GM18867 (cell line): ENCODE results near the gene SPACA7.
"Not testable (repeated sequence)": the region's sequence is repeated elsewhere in the genome, so short reads cannot be mapped to it uniquely, and the experiment has no call there.

Experiments
- ATAC-seq: cut with Tn5 transposase; IDR thresholded peaks from one replicate; pipeline ENCODE4 v1.9.1; 2021; ENCODE audit warnings: mild to moderate bottlenecking, moderate library complexity; ENCODE audit not compliant: unreplicated experiment

SPACA7 gene

DNA sequence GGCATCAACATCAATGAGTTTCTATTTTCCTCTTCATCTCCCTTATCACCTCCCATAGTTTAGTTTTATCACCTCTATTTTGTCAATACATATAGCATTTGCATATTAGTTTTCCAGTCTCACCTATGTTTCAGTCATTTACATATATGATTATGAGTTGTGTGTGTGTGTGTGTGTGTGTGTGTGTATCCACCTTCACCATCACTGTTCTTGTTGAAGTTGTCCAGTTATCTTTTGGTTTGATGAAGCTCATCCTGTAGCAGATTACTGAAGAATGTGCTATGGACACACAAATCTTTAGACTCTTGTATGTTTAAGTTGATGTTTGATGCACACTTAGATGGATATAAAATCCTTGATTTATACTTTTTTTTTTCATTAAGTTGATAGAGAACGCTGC lies 40.5 kb downstream of the SPACA7 start:
- no peak for ATAC-seq

- no peak for ATAC-seq
These were observed 40.9 kb downstream of the SPACA7 start for GRCh38 chr13:112417079-112417478.

DNA sequence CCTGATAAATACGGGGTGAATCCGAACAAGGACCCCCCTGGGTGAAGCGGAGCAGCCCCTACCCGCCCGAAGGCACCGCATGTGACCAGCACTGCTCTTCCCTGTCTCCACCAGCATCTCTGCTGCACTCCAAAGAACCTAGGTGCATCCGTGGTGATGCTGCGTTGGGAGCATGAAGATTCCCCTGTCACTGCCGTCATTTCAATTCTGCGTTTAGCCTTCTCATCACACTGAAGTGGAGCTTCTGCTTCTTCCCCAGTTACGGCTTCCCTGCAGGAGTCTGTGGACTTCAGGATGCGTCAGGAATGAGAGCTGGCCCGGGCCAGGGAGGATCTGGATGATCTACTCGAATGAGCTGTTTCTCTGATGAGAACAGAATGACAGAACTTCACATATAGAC lies 47.9 kb downstream of the SPACA7 start:
- ATAC-seq: no peak

GRCh38 chr13:112428704-112429103 lies 52.5 kb downstream of the SPACA7 start:
- no peak for ATAC-seq

DNA sequence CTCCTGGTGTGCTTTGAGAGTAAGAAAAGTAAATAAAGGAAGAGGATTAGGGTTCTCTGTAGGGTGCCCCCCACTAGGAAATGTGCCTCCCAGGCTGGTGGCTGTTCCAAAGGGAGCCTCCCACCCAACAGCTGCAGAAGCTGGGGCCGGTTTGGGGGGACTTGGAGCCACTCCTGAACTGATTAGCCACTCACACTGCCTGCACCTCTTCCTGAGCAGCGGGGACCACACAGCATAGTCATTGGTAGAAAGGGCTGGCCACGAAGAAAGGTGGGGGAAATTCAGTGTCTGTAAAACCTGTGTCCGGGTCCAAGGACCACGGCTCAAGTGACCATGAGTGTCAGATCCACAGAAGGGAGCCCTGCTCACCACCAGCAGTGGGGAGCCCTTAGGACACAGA lies 55.6 kb downstream of the SPACA7 start:
- no peak for ATAC-seq

DNA sequence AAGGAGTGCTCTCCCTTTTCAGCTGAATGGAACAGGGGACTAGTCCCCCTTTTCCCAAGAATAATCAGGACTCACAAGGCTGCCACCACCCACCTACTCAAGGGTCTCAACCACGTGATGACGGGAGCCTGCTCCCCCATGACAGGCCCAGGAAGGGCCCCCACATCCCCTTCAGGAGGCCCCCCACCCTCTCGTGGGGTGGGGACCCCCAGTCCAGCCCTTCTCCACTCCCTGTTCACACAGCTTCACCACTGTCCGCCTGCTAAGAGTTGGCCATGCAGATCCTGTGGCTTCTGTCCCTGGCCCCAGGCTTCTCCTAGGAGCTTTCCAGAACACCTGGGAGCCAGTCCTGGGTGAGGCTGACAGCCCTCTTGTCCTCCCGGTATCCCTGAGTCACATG lies 56.6 kb downstream of the SPACA7 start:
- ATAC-seq: not testable (repeated sequence)

DNA sequence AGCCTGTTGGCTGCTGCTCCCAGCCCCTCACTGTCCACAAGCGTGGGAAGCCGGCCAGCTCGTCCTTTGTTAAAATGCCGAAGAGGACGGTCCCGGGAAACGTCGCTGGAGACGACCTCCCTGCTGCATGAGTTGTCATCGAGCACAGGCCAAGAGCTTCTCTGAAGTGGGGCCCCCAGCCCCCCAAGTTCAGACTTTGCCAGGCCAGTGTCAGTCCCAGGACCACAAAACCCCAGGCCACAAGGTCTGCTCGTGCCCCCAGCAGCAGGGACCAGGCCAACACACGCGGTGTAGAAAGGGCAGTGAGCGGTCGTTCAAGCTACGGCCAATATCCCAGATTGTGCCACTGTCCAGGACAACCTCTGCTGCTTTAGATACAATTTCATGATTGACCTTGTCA lies 57.4 kb downstream of the SPACA7 start:
- not testable (repeated sequence) for ATAC-seq

DNA sequence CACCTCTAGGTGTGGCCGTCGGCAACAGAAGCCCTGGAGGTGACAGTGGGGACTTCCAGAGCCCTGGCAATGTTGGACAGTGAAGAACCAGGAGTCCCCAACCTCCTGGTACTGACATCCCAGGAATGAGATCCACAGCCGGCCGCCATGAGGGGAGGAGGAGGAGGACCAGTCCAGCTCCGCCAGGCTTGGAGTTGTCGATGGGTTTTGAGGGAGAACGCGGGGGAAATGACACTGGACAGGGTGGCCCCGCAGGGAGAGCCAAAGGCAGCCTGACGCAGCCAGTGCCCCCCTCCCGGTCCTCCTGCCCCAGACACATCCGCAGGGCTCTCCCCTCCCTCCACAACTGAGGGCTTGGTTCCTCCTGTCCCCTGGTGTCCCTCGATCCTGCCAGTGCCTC lies 57.9 kb downstream of the SPACA7 start:
- no peak for ATAC-seq

DNA sequence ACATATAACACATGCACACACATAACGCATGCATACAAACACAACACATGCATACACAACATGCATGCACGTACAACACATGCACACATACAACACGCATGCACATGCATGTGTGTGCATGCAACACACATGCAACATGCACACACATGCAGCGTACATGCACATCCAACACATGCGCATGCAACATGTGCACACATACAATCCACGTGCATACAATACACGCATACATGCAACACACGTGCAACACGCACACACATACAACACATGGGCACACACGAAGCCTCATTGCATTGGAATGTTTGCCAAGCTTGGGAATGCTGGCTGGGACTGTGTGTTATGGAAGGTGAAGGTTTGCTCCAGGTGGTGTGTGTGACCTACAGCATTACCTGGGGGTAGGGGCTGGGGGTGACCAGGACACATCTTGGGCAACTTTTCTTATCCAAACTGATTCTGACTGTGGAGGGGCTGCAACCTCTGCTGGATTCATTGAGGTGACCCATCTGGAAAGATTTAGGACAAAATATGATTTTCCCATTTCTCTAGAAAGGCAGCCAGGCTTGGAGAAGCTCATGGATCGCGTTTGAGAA lies 58.9 kb downstream of the SPACA7 start:
- no peak for ATAC-seq

GRCh38 chr13:112435973-112436372 lies 59.8 kb downstream of the SPACA7 start:
- ATAC-seq: no peak

DNA sequence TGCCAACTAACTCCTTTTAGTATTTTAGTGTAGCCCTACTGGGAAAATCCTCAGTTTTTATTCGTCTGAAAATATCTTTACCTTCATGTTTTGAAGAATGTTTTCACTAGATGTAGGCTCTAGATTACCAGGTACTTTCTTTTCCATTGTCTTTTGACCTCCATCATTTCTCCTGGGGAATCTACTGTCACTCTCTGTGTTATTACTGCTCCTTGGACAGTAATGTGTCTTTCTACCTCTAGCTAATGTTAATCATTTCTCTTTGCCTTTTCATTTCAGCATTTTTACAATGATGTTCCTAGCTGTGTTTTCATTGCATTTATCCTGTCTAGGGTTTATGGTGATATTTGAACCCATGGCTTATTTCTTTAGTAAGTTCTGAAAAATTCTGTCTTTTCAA lies 61.9 kb downstream of the SPACA7 start:
- ATAC-seq: no peak

GRCh38 chr13:112438515-112438914 lies 62.4 kb downstream of the SPACA7 start:
- ATAC-seq: no peak

DNA sequence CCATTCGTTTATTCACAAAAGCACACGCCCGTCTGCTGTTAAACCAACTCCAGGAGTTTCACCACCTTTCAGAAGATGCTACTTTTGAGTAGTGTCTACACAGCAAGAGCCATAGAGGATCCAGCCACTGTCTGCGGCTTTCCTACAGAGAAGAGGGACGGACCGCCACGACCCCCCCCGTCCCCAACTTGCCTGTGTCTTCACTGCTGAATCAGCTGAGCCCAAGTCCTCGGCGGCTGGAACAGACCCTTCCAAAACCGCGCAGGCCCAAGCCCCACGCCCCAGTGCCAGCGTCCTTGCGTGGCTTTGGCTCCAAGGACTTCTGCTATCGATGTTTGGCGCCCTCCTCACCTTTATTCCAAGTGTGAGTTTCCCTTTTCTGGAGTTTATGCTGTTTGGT lies 65.1 kb downstream of the SPACA7 start:
- no peak for ATAC-seq

DNA sequence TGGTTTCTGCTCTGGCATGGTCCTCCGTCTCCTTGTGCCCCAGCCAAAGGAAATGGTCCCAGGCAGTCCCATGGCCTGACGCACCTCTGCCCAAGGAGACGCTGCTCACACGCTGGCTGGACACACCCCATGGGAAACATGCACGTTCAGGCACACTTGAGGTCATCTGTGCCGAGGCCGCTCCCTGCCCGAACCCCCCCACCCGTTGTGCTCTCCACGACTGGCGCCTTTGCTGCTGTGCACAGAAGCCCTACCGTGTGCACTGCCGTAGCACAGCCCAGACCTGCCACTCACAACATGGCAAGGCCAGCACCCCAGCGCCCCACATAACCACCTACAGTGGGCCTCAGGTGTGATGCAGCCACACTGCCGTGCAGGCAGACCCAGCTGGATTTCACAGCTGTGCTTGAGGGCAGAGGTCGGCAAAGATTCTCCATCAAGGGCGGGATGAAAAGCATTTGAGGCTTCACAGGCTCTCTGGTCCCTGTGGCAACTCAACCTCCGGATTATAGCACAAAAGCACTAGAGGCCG lies 65.7 kb downstream of the SPACA7 start:
- ATAC-seq: no peak

GRCh38 chr13:112442483-112443090 lies 66.4 kb downstream of the SPACA7 start:
- no peak for ATAC-seq

GRCh38 chr13:112443191-112443994 lies 67.2 kb downstream of the SPACA7 start:
- no peak for ATAC-seq

DNA sequence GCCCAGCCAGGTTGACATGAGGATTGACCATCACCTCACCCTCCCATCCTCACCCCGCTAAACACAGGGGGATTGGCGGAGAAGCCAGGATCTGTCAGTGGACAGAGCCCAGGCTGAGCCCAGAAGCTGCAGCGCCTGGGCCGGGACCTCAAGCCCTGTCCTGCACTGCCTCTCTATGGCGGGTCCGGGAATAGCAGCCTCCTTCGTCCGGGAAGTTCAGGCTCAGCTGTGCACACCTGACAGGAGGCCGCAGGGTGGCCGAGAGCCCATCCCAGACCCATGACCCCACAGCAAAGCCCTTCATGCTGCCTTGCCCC lies 67.8 kb downstream of the SPACA7 start:
- no peak for ATAC-seq

DNA sequence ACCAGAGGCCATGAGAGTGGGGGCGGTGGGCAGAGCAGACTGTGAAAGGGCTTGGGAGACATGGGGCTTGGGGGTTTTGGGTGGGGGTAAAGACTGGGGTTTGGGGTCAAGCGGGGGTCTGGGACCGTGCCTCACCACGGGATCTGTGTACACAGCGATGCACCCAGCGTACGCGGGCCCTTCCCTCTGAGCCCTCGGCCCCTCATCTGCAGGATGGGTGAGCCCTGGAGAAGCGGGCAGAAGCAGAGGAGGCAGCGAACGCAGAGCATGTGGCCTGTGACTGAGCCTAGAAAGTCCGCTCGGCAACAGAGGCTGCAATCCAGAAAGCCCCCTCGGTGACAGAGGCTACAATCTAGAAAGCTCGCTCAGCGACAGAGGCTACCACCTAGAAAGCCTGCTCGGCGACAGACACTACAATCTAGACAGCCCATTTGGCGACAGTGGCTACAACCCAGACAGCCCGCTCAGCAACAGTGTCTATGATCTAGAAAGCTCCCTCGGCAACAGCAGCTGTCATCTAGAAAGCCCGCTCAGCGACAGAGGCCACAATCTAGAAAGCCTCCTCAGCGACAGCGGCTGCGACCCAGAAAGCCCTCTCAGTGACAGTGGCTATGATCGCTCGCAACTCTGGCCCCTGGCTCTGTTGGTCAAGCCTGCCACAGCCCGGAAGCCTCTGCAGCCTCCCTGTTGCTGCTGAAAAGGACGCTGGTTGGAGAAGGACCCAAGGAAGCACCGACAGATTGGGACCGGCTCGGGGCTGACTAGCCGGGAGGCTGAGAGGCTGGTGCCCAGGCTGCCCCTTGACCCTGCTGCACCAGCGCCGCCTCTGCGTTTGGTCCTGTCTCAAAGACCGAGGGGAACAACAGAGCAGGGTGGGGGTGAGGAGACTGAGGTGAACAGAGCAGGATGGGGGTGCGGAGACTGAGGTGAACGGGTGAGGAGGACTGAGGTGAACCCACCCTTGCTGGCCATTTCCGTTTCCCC lies 68.6 kb downstream of the SPACA7 start:
- ATAC-seq: no peak

GRCh38 chr13:112445411-112446271 lies 69.5 kb downstream of the SPACA7 start:
- ATAC-seq: no peak

DNA sequence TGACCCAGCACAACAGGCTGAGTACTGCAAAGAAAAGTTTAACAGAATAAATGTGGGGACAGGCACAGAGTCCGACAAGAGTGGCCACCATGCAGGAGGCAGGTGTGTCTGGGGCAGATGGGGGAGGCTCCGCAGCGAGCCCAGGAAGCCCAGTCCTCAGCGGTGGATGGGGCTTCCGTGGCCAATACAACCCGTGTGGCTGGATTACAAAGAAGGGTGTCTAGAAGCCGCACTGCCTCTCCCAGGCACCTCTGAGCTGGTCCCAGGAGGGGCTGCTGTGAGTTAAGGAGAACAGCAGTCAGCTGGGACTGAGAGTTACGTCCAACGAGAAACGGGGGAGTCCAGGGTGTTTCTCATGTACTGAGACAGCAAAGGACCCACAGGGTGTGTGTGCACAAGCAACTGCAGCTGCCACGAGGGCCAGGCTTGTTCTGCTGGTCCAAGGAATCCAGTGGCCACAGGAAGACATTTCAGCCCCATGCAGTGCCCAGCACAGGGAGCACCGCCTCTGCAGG lies 70.2 kb downstream of the SPACA7 start:
- no peak for ATAC-seq
